ENCODE data around the gene IL17C. TPM values are rescaled to one million over a fixed set of nuclear protein-coding genes. Genes with fewer than 3 reads are reported as not detected.

IL17C gene
- total RNA-seq, 4 donors from 2014 or later = not detected

DNA sequence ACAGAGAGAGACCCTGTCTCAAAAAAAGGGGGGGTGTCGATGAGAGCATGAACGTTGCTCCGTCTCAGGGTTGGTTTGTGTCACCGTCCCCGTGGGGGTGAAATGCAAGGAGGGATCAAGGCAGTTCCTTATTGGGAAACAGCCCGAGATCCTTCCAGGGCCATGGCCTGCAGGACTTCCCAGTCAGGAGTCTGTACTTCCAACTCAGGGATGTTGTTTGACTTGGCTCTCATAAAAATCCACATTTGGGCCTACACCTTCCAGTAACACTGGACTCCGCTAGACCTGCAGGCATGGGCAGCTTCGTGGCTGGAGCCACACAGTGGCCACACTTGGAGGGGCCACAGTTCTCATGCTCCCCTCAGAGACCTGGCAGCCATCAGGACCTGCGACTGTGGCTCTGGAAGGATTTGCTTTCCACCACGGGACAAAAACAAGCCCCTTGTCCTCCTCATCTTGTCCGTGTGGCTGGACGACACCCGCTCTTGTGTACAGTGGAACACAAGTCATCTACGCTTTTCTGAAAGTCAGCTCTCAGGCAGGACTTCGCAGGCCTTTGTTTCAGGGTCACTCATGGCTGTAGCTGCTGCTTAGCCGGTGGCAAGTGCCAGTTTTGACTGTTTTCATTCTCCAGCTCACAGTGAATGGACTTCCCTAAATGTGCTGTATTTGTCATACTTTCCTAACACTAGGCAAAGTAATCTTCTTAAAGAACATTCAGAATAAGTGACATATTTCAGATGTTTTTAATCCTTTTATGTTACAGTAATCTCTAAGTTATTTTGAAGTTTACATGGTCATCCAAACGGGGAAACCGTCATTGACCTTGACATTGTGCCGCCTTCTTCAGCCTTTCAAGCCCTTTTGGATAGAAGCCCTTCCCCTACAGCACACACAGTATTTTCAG is 24.2 kb upstream of the IL17C start:
- no peak overlapping the region for H3K27ac ChIP-seq
- H3K9me3 ChIP-seq = no peaks in the 10 kb centered on the region
- no peaks in the 10 kb centered on the region for H3K4me1 ChIP-seq
- no peak overlapping the region for H3K4me3 ChIP-seq
- no peaks in the 10 kb centered on the region for H3K36me3 ChIP-seq
- no peaks in the 10 kb centered on the region for H3K27me3 ChIP-seq
- DNase-seq = no peak
- TF ChIP-seq POLR2A (IDR thresholded peaks at IDR 0.05) = no peak
- intact Hi-C loops (cut with DNase I; ENCODE audit: low total_unique reads) = no loop called here

- Histone ChIP-seq H3K4me1 (no peaks in the 10 kb centered on the region), H3K4me3 (no peak overlapping the region), H3K27ac (no peak overlapping the region), H3K36me3 (no peaks in the 10 kb centered on the region), H3K9me3 (no peaks in the 10 kb centered on the region), H3K27me3 (no peaks in the 10 kb centered on the region)
- no peak for DNase-seq
- TF ChIP-seq, protein P1, sequence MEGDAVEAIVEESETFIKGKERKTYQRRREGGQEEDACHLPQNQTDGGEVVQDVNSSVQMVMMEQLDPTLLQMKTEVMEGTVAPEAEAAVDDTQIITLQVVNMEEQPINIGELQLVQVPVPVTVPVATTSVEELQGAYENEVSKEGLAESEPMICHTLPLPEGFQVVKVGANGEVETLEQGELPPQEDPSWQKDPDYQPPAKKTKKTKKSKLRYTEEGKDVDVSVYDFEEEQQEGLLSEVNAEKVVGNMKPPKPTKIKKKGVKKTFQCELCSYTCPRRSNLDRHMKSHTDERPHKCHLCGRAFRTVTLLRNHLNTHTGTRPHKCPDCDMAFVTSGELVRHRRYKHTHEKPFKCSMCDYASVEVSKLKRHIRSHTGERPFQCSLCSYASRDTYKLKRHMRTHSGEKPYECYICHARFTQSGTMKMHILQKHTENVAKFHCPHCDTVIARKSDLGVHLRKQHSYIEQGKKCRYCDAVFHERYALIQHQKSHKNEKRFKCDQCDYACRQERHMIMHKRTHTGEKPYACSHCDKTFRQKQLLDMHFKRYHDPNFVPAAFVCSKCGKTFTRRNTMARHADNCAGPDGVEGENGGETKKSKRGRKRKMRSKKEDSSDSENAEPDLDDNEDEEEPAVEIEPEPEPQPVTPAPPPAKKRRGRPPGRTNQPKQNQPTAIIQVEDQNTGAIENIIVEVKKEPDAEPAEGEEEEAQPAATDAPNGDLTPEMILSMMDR (IDR thresholded peaks at IDR 0.05) = no peak
- no peak for TF ChIP-seq POLR2A (IDR thresholded peaks at IDR 0.05)
- intact Hi-C loops (cut with DNase I; ENCODE audit: low total_unique reads) = no loop called here
Observed at GRCh38 chr16:88614818-88615580, 23.4 kb upstream of the IL17C start.

GRCh38 chr16:88616320-88616719 is 22.1 kb upstream of the IL17C start:
- Histone ChIP-seq H3K27ac (no peak overlapping the region), H3K4me3 (no peak overlapping the region), H3K27me3 (no peaks in the 10 kb centered on the region), H3K4me1 (no peaks in the 10 kb centered on the region), H3K9me3 (no peaks in the 10 kb centered on the region), H3K36me3 (no peaks in the 10 kb centered on the region)
- no peak for DNase-seq
- TF ChIP-seq, protein P1 (IDR thresholded peaks at IDR 0.05) = no peak
- no peak for TF ChIP-seq POLR2A (IDR thresholded peaks at IDR 0.05)
- intact Hi-C loops (cut with DNase I; ENCODE audit: low total_unique reads) = no loop called here

GRCh38 chr16:88616736-88617135 is 21.6 kb upstream of the IL17C start:
- TF ChIP-seq POLR2A (IDR thresholded peaks at IDR 0.05) = no peak
- TF ChIP-seq, protein P1 (IDR thresholded peaks at IDR 0.05) = no peak
- Histone ChIP-seq H3K4me1 (no peaks in the 10 kb centered on the region), H3K36me3 (no peaks in the 10 kb centered on the region), H3K9me3 (no peaks in the 10 kb centered on the region), H3K27me3 (no peaks in the 10 kb centered on the region), H3K27ac (no peak overlapping the region), H3K4me3 (no peak overlapping the region)
- no peak for DNase-seq
- intact Hi-C loops (cut with DNase I; ENCODE audit: low total_unique reads) = no loop called here

- no peaks in the 10 kb centered on the region for H3K4me1 ChIP-seq
- intact Hi-C loops (cut with DNase I; ENCODE audit: low total_unique reads) = no loop called here
- no peaks in the 10 kb centered on the region for H3K9me3 ChIP-seq
- no peak overlapping the region for H3K4me3 ChIP-seq
- no peak for TF ChIP-seq POLR2A (IDR thresholded peaks at IDR 0.05)
- TF ChIP-seq, protein P1 (IDR thresholded peaks at IDR 0.05) = no peak
- H3K27ac ChIP-seq = no peak overlapping the region
- no peaks in the 10 kb centered on the region for H3K27me3 ChIP-seq
- no peak for DNase-seq
- H3K36me3 ChIP-seq = no peaks in the 10 kb centered on the region
Observed at GRCh38 chr16:88617268-88618031, 20.9 kb upstream of the IL17C start.

All from uterus (tissue), 4 donors.